Osteoblast (primary cell): ENCODE data around the gene GALR2. TPM values are rescaled to one million over a fixed set of nuclear protein-coding genes. Genes with fewer than 3 reads are reported as not detected.
A peak's percentile ranks its signal among the peaks of the same experiment; 100 is the strongest.

ENCODE experiments used
- DNase-seq: peaks from one replicate; pipeline ENCODE4 v3.0.0; 2011; ENCODE audit warnings: low spot score, mixed read lengths; ENCODE audit not compliant: insufficient read length; ENCODE audit errors: missing footprints
- H2AFZ ChIP-seq: 2 replicates; pipeline ENCODE4 v1.6.0; 2011; ENCODE audit warnings: mild to moderate bottlenecking, low read length
- H3K27ac ChIP-seq: 2 replicates; pipeline ENCODE4 v1.5.1; 2011; ENCODE audit warnings: mild to moderate bottlenecking, low read depth, low read length, moderate library complexity
- H3K27me3 ChIP-seq: 2 replicates; pipeline ENCODE4 v1.6.0; 2012; ENCODE audit warnings: mild to moderate bottlenecking, control low read depth, inconsistent platforms, low read length, moderate library complexity; ENCODE audit not compliant: insufficient read depth
- H3K36me3 ChIP-seq: 2 replicates; pipeline ENCODE4 v1.5.1; 2011; ENCODE audit warnings: mild to moderate bottlenecking, low read length, control low read depth, moderate library complexity; ENCODE audit not compliant: insufficient read depth
- H3K4me1 ChIP-seq: 2 replicates; pipeline ENCODE4 v1.5.1; 2011; ENCODE audit warnings: mild to moderate bottlenecking, low read length, control low read depth, moderate library complexity; ENCODE audit not compliant: insufficient read depth
- H3K4me2 ChIP-seq: 2 replicates; pipeline ENCODE4 v1.6.0; 2011; ENCODE audit warnings: mild to moderate bottlenecking, low read length; ENCODE audit not compliant: insufficient read depth
- H3K4me3 ChIP-seq: fragments of 200-600 bp; sonication (generic); 3 replicates; pipeline ENCODE4 v1.5.1; 2012; ENCODE audit warnings: mild to moderate bottlenecking, low read length, inconsistent platforms; ENCODE audit not compliant: insufficient read depth
- H3K79me2 ChIP-seq: 2 replicates; pipeline ENCODE4 v1.6.0; 2012; ENCODE audit warnings: mild to moderate bottlenecking, low read length, control low read depth, inconsistent platforms; ENCODE audit not compliant: insufficient read depth
- H3K9me3 ChIP-seq: 2 replicates; pipeline ENCODE4 v1.5.1; 2011; ENCODE audit warnings: low read depth, low read length, control low read depth
- H4K20me1 ChIP-seq: 2 replicates; pipeline ENCODE4 v1.6.0; 2012; ENCODE audit warnings: mild to moderate bottlenecking, low read length, control low read depth; ENCODE audit not compliant: insufficient read depth
- CTCF ChIP-seq: IDR thresholded peaks from 2 replicates; pipeline ENCODE4 v1.5.1; 2011; ENCODE audit warnings: mild to moderate bottlenecking, low read depth, low read length, moderate library complexity; ENCODE audit errors: extremely low read depth
- total RNA-seq: library from RNA; depleted of rRNA; stranded (reverse); fragments of >200 nt; gene quantifications from 2 replicates; pipeline ENCODE4 v1.2.3, GENCODE V29; 2012

Gene GALR2
- total RNA-seq, 1 donor = not detected

GRCh38 chr17:76121932-76122430, 47.4 kb downstream of the GALR2 start:
- no peaks in the 10 kb centered on the region for H3K79me2 ChIP-seq
- H4K20me1 ChIP-seq = no peaks in the 10 kb centered on the region
- peak overlapping the region; percentile 64 for H3K4me3 ChIP-seq
- peaks cover 3% of the 10 kb centered on the region for H3K27me3 ChIP-seq
- H3K4me1 ChIP-seq = peaks cover 4% of the 10 kb centered on the region
- H3K4me2 ChIP-seq = peak overlapping the region; percentile 74
- peak overlapping the region; percentile 88 for H2AFZ ChIP-seq
- no peak overlapping the region for H3K27ac ChIP-seq
- no peaks in the 10 kb centered on the region for H3K9me3 ChIP-seq
- no peaks in the 10 kb centered on the region for H3K36me3 ChIP-seq
- TF ChIP-seq CTCF = no peak
- DNase-seq = peak; percentile 79

- no peak overlapping the region for H2AFZ ChIP-seq
- TF ChIP-seq CTCF = no peak
- no peaks in the 10 kb centered on the region for H4K20me1 ChIP-seq
- H3K4me1 ChIP-seq = peaks cover 4% of the 10 kb centered on the region
- no peaks in the 10 kb centered on the region for H3K79me2 ChIP-seq
- no peak overlapping the region for H3K27ac ChIP-seq
- no peak overlapping the region for H3K4me3 ChIP-seq
- H3K4me2 ChIP-seq = no peak overlapping the region
- peak; percentile 86 for DNase-seq
- H3K9me3 ChIP-seq = no peaks in the 10 kb centered on the region
- no peaks in the 10 kb centered on the region for H3K36me3 ChIP-seq
- peaks cover 3% of the 10 kb centered on the region for H3K27me3 ChIP-seq
These were observed 48.0 kb downstream of the GALR2 start for GRCh38 chr17:76122431-76123190.

- H3K27ac ChIP-seq = no peak overlapping the region
- no peak for TF ChIP-seq CTCF
- H3K4me1 ChIP-seq = peaks cover 4% of the 10 kb centered on the region
- no peaks in the 10 kb centered on the region for H3K9me3 ChIP-seq
- H4K20me1 ChIP-seq = no peaks in the 10 kb centered on the region
- H3K27me3 ChIP-seq = peaks cover 3% of the 10 kb centered on the region
- H3K4me2 ChIP-seq = no peak overlapping the region
- no peak overlapping the region for H2AFZ ChIP-seq
- no peak overlapping the region for H3K4me3 ChIP-seq
- no peaks in the 10 kb centered on the region for H3K36me3 ChIP-seq
- no peaks in the 10 kb centered on the region for H3K79me2 ChIP-seq
- DNase-seq = no peak
These were observed 48.6 kb downstream of the GALR2 start for GRCh38 chr17:76123191-76123499.

- Histone ChIP-seq H3K36me3 (no peaks in the 10 kb centered on the region), H2AFZ (no peak overlapping the region), H3K4me2 (no peak overlapping the region), H3K27ac (no peak overlapping the region), H3K9me3 (no peaks in the 10 kb centered on the region), H4K20me1 (no peaks in the 10 kb centered on the region), H3K79me2 (no peaks in the 10 kb centered on the region), H3K27me3 (peaks cover 3% of the 10 kb centered on the region), H3K4me3 (no peak overlapping the region), H3K4me1 (peaks cover 4% of the 10 kb centered on the region)
- no peak for TF ChIP-seq CTCF
- DNase-seq = peak; percentile 62
These were observed 49.4 kb downstream of the GALR2 start for GRCh38 chr17:76123749-76124581.
